LNCAP (cell line): Measurements from ENCODE around the gene NMRK1.

Experiments
- TF ChIP-seq, protein P1 (sequence below): fragments of 450-650 bp; IDR thresholded peaks from 2 replicates; pipeline ENCODE4 v1.5.1; 2017; ENCODE audit warnings: mild to moderate bottlenecking

The NMRK1 gene

DNA sequence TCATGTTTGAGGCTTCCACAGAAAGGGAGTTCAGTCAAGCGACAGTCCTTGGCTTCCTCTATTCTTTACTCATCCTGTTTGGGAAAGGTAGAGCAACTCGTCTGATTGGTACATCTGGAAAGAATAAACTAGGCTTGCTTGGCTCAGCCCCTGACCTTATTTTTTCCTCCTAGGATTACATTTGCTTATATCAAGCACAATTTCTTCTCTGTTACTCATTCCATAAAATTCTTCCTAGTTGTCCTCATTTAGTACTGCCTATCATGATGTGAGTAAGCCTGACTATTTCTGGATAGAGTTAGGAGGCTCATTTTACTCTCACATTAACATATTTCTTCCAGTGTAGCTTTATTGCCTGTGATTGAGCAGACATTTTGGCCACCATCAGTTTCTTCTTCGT is 48.9 kb downstream of the NMRK1 start:
- TF ChIP-seq, protein P1, sequence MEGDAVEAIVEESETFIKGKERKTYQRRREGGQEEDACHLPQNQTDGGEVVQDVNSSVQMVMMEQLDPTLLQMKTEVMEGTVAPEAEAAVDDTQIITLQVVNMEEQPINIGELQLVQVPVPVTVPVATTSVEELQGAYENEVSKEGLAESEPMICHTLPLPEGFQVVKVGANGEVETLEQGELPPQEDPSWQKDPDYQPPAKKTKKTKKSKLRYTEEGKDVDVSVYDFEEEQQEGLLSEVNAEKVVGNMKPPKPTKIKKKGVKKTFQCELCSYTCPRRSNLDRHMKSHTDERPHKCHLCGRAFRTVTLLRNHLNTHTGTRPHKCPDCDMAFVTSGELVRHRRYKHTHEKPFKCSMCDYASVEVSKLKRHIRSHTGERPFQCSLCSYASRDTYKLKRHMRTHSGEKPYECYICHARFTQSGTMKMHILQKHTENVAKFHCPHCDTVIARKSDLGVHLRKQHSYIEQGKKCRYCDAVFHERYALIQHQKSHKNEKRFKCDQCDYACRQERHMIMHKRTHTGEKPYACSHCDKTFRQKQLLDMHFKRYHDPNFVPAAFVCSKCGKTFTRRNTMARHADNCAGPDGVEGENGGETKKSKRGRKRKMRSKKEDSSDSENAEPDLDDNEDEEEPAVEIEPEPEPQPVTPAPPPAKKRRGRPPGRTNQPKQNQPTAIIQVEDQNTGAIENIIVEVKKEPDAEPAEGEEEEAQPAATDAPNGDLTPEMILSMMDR: no peak

DNA sequence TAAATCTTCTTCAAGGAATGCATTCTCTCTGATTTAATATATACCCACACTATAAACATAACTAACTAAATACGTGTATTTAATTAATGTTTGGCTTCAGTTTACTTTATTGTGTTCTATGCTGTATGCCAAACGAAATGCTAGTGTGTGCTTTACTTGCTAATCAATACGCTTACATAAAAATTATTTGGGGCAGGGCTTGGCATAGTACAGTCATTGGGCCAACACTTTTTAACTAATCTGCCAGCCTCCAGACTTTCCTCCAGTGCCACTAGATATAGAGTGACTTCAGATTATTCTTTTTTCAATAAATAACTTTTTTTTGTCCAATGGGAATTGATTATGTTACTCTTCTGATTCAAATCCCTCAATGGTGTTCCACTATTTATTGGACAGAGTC is 51.2 kb downstream of the NMRK1 start:
- TF ChIP-seq, protein P1: no peak

DNA sequence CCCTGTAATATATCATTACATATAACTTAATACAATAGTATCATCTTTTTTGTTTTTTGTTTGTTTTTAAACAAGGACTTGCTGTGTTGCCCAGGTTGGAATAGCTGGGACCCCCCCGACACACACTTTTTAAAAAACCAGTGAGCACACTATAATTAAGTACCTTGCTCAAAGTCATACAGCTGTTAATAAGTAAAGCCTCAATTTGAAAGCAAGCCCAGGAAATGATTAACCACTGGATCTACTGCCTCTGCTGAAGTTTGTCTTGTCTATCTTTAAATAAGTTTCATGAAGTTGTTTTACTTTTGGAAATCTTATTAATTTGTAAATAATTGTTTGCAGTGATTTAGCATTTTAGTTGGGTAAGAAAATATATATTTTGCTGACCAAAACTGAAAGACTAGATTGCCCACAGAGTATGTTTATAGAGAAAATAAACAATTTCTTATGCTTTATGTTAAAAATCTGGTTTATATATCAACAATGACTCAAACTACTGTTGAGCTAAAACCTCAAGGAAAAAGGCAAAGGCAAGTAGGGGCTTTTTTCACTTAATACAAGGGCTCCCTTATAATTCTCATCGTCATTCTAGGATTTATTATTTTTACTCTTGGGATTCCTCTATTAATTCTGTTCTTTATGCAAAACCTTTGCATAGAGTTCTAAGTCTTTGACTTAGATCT is 54.0 kb downstream of the NMRK1 start:
- TF ChIP-seq, protein P1: no peak

DNA sequence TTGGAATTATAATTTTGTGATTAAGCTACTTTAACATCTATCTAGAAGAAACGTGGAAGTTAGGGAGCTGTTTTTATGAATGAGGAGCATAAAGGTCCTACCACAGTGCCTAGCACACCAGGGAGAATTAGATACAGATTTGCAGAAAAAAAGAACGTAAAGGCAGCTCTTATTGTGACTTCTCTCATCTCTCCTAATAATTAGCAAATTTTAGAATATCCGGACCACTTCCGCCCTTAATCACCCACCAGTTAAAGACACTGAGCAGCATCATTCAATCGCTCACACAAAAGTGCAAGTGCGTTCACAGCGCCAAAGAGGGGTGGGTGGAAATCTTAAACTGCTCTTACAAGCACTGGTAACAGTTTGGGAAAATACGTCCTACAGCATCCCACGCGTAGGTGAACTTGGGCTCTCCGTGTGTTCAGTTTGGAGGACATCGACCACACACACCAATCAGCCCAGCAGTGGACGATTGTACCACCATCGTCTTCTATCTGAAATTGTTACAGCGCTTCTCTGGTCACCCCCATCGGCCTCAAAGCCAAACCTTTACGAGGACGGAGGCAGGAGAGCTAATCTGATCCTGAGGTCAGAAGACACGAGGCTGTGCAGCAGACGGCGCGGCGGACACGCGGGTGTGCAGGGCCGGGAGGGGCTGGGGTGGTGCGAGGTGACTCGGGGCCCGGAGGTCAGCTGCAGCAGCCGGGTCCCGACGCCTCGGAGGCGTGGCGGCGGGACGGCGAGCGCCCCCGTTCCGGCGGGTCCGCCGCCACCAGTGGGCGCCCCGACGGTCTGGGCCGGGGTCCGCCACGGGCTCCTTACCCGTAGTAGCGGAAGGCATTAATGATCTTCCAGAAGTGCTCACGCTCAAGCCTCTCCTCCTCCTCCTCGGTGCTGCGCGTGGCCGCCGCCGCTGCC is 60.5 kb downstream of the NMRK1 start:
- TF ChIP-seq, protein P1: no peak

DNA sequence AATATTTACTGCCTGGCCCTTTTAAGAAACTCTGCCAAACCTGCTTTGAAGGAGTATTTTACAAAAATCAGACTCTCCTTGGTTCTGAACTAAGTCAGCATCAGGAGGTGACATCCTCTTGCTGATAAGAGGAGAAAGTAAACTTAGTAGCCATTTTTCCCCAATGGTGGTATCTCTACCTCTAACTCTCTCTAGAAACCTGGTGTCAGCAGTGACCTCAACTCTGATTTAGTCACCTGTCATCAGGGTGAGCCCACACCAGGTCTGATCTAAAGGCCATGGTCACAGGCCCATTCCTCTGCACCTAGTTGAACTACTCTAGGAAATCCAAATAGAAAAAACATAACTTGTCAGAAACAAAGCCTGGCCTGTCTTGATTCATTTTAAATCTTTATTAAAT is 64.1 kb downstream of the NMRK1 start:
- TF ChIP-seq, protein P1: no peak

DNA sequence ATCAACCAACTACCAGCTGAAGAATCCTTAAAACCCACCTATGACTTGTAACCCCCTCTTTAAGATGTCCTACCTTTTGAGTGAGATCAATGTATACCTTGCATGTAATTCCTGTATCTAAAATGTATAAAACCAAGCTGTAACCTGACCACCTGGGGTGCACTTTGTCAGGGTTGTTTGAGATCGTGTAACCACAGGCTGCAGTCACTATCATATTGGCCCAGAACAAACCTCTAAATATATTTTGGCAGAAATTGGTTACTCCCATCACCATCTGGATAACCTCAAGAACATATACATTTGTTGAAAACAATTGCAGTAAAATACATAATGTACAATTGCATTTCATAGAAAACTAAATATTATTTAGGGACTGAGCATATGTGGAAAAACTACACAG is 68.3 kb downstream of the NMRK1 start:
- TF ChIP-seq, protein P1: no peak

DNA sequence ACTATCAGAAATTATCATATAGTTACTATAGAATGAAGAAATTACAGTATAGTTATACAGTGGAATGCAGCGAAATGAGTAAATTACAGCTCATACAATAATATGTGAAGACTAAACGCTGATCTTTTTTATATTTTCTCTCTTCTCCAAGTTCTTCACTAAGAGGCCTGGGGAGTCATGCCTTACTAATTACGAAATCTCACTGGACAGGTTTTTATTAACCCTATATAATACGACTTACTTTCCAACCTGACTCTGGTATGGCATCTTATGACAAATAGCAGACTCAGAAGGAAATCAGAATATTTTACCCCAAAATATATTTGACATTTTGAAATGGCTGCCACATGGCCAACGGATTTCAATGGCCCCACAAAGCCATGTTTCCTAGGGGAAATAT is 68.9 kb downstream of the NMRK1 start:
- TF ChIP-seq, protein P1: no peak
